Measurements from ENCODE around the gene CDH4.

Gene CDH4

DNA sequence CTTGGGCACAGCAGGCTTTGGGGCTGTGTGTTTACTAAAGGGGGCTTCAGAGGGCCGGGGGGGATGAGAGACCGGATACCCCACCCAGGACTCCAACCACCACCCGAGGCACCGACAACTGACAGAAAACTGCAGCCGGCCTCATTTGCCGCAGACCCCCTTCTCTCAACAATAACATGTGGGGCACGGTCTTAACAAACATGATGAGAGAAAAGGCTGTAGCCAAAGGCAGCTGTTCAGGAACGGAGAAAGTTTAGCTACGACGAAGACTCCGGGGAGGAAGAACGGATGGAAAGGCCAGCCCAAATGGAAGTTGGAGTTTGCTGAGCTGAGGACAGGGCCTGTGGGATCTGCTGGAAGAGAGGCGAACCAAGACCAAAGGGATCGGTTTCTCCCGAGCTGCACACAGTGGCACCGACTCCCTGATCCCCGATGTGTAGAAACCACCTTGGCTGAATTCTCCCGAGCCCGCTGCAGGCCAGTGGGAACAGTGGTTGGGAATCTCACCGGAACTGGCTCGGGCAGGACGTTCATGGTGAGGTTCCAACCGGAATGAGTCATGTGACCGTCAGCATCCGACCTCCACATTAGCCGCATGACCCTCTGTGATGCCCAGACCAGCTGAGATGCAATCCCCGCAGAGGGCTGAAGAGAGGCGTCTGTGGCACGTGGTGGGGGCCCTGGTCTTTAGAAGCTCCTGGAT lies 454.3 kb downstream of the CDH4 start:
- H3K27ac ChIP-seq, result no peak overlapping the region
- CTCF ChIA-PET, result no interaction called here
- no peak for DNase-seq (ENCODE audit: low spot score)
- TF ChIP-seq, protein P1, sequence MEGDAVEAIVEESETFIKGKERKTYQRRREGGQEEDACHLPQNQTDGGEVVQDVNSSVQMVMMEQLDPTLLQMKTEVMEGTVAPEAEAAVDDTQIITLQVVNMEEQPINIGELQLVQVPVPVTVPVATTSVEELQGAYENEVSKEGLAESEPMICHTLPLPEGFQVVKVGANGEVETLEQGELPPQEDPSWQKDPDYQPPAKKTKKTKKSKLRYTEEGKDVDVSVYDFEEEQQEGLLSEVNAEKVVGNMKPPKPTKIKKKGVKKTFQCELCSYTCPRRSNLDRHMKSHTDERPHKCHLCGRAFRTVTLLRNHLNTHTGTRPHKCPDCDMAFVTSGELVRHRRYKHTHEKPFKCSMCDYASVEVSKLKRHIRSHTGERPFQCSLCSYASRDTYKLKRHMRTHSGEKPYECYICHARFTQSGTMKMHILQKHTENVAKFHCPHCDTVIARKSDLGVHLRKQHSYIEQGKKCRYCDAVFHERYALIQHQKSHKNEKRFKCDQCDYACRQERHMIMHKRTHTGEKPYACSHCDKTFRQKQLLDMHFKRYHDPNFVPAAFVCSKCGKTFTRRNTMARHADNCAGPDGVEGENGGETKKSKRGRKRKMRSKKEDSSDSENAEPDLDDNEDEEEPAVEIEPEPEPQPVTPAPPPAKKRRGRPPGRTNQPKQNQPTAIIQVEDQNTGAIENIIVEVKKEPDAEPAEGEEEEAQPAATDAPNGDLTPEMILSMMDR (conservative IDR thresholded peaks at IDR 0.05; ENCODE audit: low read depth), result no peak
- POLR2A ChIA-PET (ENCODE audit: low non-redundant PET), result no interaction called here

DNA sequence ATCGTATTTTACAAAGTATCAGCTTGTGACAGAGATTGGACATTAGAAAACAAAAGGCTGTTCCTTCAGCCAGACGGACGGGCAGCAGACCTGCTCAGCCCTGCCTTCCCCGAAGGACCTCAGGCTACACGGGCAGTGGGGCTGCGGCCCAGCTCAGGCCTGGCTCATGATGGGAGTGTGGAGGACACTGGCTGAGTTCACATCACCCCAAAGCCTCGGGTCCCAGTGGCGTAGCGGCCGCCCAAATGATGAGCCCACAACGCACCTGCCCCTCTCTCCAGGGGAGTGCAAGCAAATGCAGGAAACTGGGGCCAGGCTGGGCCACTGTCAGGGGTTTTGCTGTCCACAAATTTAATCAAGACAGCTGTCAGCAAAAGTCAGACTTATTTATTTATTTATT lies 456.8 kb downstream of the CDH4 start:
- POLR2A ChIA-PET (ENCODE audit: low non-redundant PET), result no interaction called here
- CTCF ChIA-PET, result no interaction called here
- TF ChIP-seq, protein P1 (conservative IDR thresholded peaks at IDR 0.05; ENCODE audit: low read depth), result no peak
- DNase-seq (ENCODE audit: low spot score), result no peak
- no peak overlapping the region for H3K27ac ChIP-seq

DNA sequence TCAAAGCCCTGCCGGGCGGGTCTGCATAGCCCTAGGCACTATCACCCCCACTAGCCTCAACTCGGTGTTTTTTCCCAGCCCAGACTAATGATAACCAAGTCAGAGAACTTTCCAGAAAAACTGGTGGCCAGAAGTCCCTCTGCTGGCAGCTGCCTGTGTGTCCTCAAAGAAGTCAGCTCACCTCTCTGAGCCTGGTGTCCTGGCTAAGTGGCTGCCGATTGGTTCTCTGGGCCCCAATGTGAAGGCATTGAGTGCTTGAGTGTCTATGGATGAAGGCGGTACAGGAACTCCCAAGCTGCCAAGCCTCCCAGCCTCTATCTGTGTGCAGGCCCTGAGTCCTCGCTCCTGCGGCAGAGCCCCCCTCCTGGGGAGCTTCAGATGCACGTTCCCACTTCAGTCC lies 458.0 kb downstream of the CDH4 start:
- TF ChIP-seq, protein P1 (conservative IDR thresholded peaks at IDR 0.05; ENCODE audit: low read depth), result no peak
- ChIA-PET CTCF (no interaction called here), POLR2A (ENCODE audit: low non-redundant PET) (no interaction called here)
- no peak for DNase-seq (ENCODE audit: low spot score)
- H3K27ac ChIP-seq, result no peak overlapping the region

DNA sequence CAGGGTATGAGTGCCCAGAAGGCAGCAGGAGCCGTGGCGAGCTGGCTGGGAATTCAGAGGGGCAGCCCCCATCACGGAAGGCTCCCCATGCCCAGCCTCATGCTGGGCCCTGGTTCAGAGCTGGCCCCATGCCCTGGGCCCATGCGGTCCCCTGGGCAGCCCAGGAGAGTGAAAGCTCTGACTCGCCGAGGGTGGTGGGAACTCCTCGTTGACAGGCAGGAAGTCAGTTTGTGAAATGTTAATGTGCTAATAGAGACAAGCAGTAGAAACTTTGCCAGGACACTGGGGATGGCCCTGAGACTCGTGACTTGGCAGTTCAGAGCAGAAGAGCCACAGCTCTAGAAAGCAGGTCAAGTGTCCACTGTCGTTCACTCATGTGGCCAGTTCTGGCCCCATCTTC lies 460.6 kb downstream of the CDH4 start:
- POLR2A ChIA-PET (ENCODE audit: low non-redundant PET), result no interaction called here
- CTCF ChIA-PET, result no interaction called here
- H3K27ac ChIP-seq, result no peak overlapping the region
- DNase-seq (ENCODE audit: low spot score), result no peak
- TF ChIP-seq, protein P1 (conservative IDR thresholded peaks at IDR 0.05; ENCODE audit: low read depth), result no peak

DNA sequence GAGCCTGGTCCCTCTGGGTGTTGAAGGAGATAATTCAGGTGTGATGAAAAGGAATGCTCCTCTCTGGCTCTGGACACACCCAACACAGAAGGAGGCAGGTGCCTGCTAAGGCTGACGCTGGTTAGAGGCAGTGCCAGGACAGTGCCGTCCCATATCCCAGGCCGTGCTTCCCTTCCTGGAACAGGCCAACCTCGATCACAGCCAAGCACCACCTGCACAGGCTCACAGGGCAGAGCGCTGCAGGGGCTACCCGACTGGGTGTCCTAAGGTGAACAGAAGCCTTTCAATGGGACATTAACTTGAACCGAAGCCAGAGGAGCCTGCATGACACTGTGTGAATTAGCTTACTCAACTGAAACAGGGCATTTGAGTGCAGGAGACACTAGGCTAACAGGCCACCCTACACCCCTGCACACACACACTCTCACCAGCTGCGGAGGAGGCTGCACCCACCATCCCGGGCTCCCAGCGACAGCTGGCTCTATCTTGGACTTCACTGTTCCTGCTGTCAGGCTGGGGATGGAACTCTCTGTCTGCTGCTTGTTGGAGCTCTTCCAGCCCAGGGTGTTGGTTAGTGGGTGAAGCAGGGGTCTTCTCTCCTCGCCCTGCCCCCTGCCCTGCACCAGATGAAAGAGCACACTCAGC lies 466.4 kb downstream of the CDH4 start:
- DNase-seq (ENCODE audit: low spot score), result no peak
- POLR2A ChIA-PET (ENCODE audit: low non-redundant PET), result no interaction called here
- no peak overlapping the region for H3K27ac ChIP-seq
- TF ChIP-seq, protein P1 (conservative IDR thresholded peaks at IDR 0.05; ENCODE audit: low read depth), result no peak
- CTCF ChIA-PET, result interaction anchor here (0.7 kb wide), 1 partner anchor 371 kb away, joined by 3 read pairs; no protein-coding TSS in a partner anchor

DNA sequence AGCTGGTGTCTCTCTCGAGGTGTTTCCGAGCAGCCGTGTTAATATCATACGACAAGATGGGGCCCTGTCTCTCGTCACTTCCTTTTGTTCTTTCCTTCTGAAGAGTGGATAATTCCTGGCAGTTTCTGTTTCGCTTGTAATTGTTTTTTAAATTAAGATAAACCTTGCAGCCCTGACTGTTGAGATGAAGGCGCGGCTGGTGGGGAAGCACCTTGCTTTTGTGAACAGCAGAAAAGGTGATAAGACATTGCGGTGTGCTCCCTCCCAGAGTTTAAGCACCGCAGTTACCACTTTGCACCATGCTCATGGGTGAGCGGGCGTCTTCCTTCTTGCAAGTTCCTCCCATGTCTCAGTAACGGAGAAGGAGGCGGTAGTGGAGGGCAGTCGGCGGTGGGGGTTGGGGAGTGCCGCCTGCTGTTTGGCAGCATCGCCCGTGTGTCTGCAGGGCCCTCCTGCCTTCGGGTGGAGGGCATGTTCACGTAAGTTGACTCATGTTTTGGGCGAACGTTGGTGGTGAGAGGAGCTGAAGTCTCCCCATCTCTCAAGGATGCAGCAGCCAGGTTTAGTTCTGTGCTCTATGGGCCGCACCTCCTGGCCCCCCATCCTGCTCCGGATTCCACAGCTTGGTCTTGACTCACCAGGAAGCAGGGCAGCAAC lies 467.8 kb downstream of the CDH4 start:
- DNase-seq (ENCODE audit: low spot score), result no peak
- TF ChIP-seq, protein P1 (conservative IDR thresholded peaks at IDR 0.05; ENCODE audit: low read depth), result no peak
- no peak overlapping the region for H3K27ac ChIP-seq
- ChIA-PET CTCF (interaction anchor here (0.5 kb wide), 1 partner anchor 195 kb away, joined by 3 read pairs; no protein-coding TSS in a partner anchor), POLR2A (ENCODE audit: low non-redundant PET) (no interaction called here)
